Esophagus squamous epithelium (tissue), 4 donors: ENCODE measurements around the gene TMEM98.
"Not testable (repeated sequence)": the region's sequence is repeated elsewhere in the genome, so short reads cannot be mapped to it uniquely, and the experiment has no call there.

Experiments used
- POLR2A ChIP-seq, 4 donors: fragments of 450-650 bp; IDR thresholded peaks; one replicate each; pipeline ENCODE4 v1.6.1; 2017; ENCODE audit warnings: antibody characterized with exemption in 4 of 4, mild to moderate bottlenecking in 4 of 4, moderate library complexity in 3 of 4
- TF ChIP-seq, protein P1 (sequence below), 6 experiments: fragments of 450-650 bp in 4 of 6; fragments of 200-600 bp in 2 of 6; sonication (generic) in 2 of 6; IDR thresholded peaks; one replicate each; pipeline ENCODE4 v1.5.1; 2016 to 2019; ENCODE audit warnings: antibody characterized with exemption in 6 of 6, mild to moderate bottlenecking in 4 of 6, moderate library complexity in 4 of 6

DNA sequence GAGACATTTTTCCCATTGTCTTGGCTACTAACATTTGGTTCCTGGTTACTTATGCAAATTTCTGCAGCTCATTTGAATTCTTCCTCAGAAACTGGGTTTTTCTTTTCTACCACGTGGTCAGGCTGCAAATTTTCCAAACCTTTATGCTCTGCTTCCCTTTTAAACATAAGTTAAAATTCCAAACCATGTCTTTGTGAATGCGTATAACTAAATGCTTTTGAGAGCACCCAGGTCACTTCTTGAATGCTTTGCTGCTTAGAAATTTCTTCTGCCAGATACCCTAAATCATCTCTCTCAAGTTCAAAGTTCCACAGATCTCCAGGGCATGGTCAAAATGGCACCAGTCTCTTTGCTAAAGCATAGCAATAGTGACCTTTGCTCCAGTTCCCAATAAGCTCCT, 59.9 kb downstream of the TMEM98 start:
- TF ChIP-seq, protein P1, sequence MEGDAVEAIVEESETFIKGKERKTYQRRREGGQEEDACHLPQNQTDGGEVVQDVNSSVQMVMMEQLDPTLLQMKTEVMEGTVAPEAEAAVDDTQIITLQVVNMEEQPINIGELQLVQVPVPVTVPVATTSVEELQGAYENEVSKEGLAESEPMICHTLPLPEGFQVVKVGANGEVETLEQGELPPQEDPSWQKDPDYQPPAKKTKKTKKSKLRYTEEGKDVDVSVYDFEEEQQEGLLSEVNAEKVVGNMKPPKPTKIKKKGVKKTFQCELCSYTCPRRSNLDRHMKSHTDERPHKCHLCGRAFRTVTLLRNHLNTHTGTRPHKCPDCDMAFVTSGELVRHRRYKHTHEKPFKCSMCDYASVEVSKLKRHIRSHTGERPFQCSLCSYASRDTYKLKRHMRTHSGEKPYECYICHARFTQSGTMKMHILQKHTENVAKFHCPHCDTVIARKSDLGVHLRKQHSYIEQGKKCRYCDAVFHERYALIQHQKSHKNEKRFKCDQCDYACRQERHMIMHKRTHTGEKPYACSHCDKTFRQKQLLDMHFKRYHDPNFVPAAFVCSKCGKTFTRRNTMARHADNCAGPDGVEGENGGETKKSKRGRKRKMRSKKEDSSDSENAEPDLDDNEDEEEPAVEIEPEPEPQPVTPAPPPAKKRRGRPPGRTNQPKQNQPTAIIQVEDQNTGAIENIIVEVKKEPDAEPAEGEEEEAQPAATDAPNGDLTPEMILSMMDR (IDR thresholded peaks at IDR 0.05): not testable (repeated sequence)
- not testable (repeated sequence) for TF ChIP-seq POLR2A (IDR thresholded peaks at IDR 0.05)
